ENCODE results near the gene MRGPRF.
A peak's percentile ranks its signal among the peaks of the same experiment; 100 is the strongest.

The MRGPRF gene

DNA sequence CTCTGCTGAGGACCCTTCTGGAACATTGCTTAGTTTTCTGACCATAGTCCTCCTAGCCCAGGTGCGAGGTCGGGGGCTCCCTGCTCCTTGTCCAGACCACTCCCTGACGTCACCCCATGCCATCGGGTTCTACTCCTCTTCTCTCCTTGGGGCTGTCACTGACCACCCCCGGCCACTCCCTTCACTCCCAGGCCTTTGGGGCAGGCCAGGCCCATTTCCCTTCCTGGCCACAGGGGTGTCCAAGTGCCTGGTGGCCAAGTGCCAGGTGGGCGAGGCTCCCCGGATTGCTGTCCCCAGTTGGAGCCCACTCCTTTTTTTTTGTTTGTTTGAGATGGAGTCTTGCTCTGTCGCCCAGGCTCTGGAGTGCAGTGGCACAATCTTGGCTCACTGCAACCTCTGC is 51.8 kb downstream of the MRGPRF start:
- no peak for DNase-seq

DNA sequence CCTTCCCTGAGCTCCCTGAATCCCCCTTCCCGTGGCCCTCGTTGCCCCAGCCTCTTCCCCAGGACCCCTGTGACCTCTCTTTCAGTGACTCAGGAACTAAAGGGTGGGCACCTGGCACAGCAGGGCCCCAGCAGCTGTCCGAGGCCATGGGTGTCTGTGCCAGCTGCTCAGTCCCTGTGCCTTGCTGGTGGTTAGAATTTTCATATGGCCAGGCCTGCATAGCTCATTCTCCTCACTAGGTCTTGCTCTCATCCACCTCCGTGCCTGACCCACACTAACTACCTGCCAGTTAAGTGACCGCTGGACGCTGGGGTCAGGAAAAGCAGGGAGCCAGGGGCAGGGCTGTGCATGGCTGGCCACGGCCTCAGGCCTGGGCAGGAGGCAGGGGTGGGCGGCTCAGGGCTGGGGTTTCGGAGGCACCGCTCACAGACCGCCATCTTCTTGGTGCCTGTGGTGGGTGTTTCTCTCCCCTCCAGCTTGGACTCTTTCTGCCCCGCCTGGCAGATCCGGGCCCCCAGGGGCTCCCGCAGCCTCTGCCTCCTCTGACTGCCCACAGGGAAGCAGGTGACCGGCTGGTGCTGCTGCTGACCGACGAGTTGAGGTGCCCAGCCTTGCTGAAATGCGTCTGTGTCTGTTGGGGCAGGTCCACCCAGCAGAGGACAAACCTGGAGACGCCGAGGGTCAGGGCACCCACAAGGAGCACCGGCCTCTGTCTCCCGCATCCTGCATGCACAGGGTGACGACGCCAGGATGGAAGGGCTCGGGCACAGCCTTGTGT is 52.6 kb downstream of the MRGPRF start:
- DNase-seq: no peak

DNA sequence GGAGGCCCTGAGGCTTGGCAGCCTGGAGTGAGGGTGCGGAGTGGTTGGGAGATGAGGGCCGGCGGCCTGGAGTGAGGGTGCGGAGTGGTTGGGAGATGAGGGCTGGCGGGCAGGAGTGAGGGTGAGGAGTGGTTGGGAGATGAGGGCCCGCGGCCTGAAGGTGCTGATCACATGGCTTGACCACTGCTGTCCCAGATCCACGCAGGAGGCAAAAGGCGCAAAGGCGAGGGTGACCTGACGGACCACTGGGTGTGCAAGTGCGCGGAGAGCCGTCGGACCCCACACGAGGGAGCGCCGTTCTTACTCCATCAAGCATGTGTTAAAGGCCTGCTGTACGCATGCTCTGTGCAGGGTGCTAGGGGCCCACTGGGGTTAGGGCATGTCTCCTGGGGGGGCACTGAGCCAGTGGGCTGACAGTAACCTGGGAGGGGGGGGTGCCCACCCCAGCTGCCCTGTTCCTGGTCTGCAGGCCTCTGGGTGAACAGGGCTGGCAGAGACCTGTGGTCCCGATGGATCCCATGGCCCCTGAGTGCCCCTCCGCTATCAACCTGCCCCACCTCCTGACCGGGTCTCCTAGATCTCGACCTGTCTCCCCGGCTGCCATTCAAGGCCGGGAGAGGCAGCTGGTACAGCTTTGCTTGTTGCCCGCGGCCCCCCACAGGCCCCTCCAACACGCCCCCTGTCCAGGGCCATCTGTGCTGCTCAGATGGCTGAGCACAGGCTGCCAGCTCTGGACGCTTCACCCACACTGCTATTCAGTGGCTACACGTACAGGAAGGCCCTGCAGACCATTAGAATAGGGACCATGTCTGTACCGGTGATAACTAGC is 53.4 kb downstream of the MRGPRF start:
- DNase-seq: no peak

DNA sequence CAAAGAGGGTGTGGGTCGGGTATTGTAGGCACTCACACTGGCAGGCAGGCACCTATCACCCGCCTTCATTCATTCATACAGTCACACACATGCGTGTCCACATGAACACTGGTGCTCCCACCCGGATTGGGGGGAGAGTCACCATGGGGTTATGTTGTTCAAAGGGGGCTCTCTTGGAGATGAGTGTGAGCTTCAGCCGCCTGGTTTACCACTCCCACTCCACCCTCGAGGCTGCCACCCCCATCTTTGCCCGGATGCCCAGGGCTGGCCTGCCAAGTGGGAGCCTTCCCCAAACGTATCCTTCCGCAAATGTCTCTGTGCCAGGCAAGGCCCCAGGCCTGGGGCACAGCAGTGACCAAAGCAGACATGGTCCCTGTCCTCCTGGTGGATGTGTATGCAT is 54.8 kb downstream of the MRGPRF start:
- DNase-seq: no peak

DNA sequence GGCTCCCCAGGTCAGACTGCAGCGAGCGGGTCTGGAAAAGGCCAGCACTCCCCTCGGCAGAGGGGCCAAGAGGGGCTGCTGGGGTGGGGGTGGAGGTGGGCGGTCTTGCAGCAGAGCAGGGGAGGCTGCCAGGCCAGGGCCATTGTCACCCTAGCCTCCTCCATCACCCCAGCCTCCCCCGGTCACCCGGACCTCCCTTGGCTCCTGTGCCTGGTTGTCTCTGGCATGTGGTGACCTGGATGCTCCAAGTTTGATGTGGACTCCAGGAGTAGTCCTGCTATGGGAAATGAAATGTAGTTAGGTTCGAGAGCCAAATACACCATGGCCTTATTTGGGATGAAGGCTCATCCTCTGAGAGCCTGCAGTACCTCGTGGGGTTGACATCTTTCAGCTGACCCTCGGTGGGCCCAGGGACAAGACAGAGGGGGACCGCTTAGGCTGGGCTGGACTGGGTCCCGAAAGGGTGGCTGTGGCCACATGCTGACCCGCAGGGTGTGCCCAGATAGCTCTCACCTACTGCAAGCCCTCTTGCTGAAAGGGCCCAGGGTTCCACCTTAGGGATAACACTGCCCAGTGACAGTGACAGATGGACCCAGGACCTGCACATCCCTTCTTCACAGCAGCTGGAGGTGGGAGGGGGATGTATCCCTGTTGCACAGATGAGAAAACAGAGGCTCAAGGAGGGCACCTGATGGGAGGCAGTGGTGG is 56.3 kb downstream of the MRGPRF start:
- no peak for DNase-seq

DNA sequence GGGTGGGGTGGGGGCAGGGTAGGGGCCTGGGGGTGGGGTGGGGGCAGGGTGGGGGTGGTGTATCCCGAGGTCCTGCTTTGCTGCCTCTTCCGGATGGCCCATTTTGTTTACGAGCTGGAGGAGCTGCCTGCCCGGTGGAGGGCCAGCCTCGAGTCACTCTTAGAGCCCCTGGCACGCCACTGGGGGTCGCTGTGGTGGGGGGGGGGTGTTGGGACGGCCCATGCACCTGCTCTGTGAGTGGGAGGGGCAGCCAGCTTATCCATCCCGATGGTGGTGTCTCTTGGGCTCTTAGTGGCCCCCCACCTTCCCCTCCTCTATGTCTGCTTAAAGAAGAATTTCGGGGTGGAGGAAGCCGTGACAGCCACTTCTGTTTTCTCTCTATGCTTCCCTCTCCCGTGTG is 56.9 kb downstream of the MRGPRF start:
- peak in 1 of 2 donors; percentile 43 for DNase-seq

DNA sequence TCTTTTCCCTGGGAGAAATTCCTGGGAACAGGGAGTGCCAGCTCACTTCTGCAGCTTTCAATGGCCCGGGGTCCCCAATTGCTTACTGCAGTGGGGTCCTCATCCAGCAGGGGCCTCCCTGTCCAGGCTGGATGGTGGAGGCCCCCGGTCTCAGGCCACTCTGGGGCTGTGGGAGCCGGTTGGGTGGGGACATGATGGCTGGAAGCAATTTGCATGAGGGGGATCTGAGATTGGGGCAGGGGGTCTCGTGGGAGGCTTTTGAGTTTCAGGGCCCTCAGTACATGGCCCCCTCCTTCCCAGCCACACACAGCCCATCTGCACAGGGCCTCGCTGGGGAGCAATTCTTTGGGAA is 57.5 kb downstream of the MRGPRF start:
- no peak for DNase-seq

DNA sequence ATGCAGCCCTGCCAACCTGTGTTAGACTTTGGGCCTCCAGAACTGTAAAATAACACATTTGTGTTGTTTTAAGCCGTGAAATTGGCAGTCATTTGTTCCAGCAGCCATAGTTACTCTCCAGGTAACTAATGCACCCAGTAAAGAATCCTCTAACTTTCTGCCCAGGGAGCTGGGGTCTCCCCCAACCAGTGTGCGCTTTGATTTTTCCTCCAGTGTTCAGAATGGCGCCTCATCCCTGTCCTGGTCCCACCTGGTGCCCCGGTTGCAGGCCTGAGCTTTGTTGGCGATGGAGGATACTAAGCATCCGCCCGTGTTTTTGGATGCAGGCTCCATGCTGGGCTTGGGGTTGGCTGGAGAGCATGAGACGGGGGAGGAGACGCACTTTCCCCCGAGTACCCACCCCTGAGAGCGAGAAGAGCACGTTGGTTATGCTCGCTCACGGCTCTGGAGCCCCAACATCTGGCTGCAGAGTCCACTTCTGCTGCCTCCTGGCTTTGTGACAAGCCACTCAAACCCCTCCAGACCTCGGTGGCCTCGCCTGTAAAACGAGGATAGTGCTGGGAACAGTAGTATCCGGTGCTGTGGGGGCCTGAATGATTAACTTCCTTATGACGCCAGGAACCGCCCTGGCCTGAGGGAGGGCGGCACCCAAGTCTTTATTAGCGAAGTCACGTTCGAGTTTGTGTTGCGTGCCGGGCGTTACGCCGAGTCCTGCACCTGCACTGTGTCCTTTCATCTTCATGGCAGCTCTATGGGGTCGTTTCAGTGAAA is 58.0 kb downstream of the MRGPRF start:
- peak in 1 of 2 donors; percentile 21 for DNase-seq
